Mononuclear cell (primary cell): Measurements from ENCODE around the gene COL6A5. TPM values are rescaled to one million over a fixed set of nuclear protein-coding genes. Genes with fewer than 3 reads are reported as not detected.
"Not testable (repeated sequence)": the region's sequence is repeated elsewhere in the genome, so short reads cannot be mapped to it uniquely, and the experiment has no call there.

Experiments
- H3K27me3 ChIP-seq: 2 replicates; pipeline ENCODE4 v1.6.0; 2011; ENCODE audit warnings: low read length, control low read depth; ENCODE audit not compliant: insufficient read depth
- H3K4me1 ChIP-seq: 2 replicates; pipeline ENCODE4 v1.5.1; 2011; ENCODE audit warnings: mild to moderate bottlenecking, low read length, control low read depth; ENCODE audit not compliant: insufficient read depth
- H3K4me3 ChIP-seq: 2 replicates; pipeline ENCODE4 v1.5.1; 2011; ENCODE audit warnings: mild to moderate bottlenecking, low read length, moderate library complexity
- H3K9me3 ChIP-seq: 2 replicates; pipeline ENCODE4 v1.5.1; 2011; ENCODE audit warnings: low read depth, mild to moderate bottlenecking, control low read depth, low read length
- total RNA-seq: library from RNA; depleted of rRNA; stranded (reverse); fragments of >200 nt; gene quantifications from one replicate; pipeline ENCODE4 v1.2.3, GENCODE V29; 2012

COL6A5 gene
- not detected for total RNA-seq

GRCh38 chr3:130345487-130346079 is at the start of gene COL6A5:
TSS of gene COL6A5 (plus strand) at chr3:130345672. CDS start at chr3:130373639, 27,967 bp downstream.
- no peak within 1 kb of the TSS for H3K4me3 ChIP-seq
- H3K27me3 ChIP-seq, result peaks cover 35% of the 10 kb centered on the region
- H3K9me3 ChIP-seq, result no peaks in the 10 kb centered on the region
- no peaks in the 10 kb centered on the region for H3K4me1 ChIP-seq

- peaks cover 1% of the 10 kb centered on the region for H3K27me3 ChIP-seq
- H3K9me3 ChIP-seq, result no peaks in the 10 kb centered on the region
- H3K4me3 ChIP-seq, result no peak overlapping the region
- H3K4me1 ChIP-seq, result no peaks in the 10 kb centered on the region
These were observed 45.9 kb upstream of the COL6A5 start for GRCh38 chr3:130299531-130299930.

GRCh38 chr3:130300888-130301287 is 44.6 kb upstream of the COL6A5 start:
- no peaks in the 10 kb centered on the region for H3K9me3 ChIP-seq
- no peak overlapping the region for H3K4me3 ChIP-seq
- peaks cover 2% of the 10 kb centered on the region for H3K27me3 ChIP-seq
- H3K4me1 ChIP-seq, result no peaks in the 10 kb centered on the region

- Histone ChIP-seq H3K4me3 (no peak overlapping the region), H3K9me3 (no peaks in the 10 kb centered on the region), H3K4me1 (no peaks in the 10 kb centered on the region), H3K27me3 (peaks cover 5% of the 10 kb centered on the region)
These were observed 35.4 kb upstream of the COL6A5 start for GRCh38 chr3:130310109-130310508.

- Histone ChIP-seq H3K4me1 (no peaks in the 10 kb centered on the region), H3K27me3 (peaks cover 3% of the 10 kb centered on the region), H3K4me3 (no peak overlapping the region), H3K9me3 (no peaks in the 10 kb centered on the region)
These were observed 33.1 kb upstream of the COL6A5 start for GRCh38 chr3:130312374-130312773.

- peaks cover 2% of the 10 kb centered on the region for H3K9me3 ChIP-seq
- no peaks in the 10 kb centered on the region for H3K4me1 ChIP-seq
- H3K4me3 ChIP-seq, result no peak overlapping the region
- no peaks in the 10 kb centered on the region for H3K27me3 ChIP-seq
These were observed 29.3 kb upstream of the COL6A5 start for GRCh38 chr3:130316169-130316568.

- Histone ChIP-seq H3K4me1 (no peaks in the 10 kb centered on the region), H3K9me3 (peaks cover 8% of the 10 kb centered on the region), H3K27me3 (no peaks in the 10 kb centered on the region), H3K4me3 (no peak overlapping the region)
These were observed 22.0 kb upstream of the COL6A5 start for GRCh38 chr3:130323503-130323902.

GRCh38 chr3:130340766-130341165 is 4.7 kb upstream of the COL6A5 start:
- Histone ChIP-seq H3K9me3 (no peaks in the 10 kb centered on the region), H3K4me3 (no peak overlapping the region), H3K4me1 (no peaks in the 10 kb centered on the region), H3K27me3 (peaks cover 23% of the 10 kb centered on the region)

- H3K9me3 ChIP-seq, result no peaks in the 10 kb centered on the region
- H3K27me3 ChIP-seq, result peaks cover 29% of the 10 kb centered on the region
- H3K4me1 ChIP-seq, result no peaks in the 10 kb centered on the region
- H3K4me3 ChIP-seq, result no peak overlapping the region
These were observed 4.1 kb upstream of the COL6A5 start for GRCh38 chr3:130341388-130341787.

- Histone ChIP-seq H3K4me1 (no peaks in the 10 kb centered on the region), H3K9me3 (no peaks in the 10 kb centered on the region), H3K4me3 (no peak overlapping the region), H3K27me3 (peaks cover 34% of the 10 kb centered on the region)
These were observed 3.6 kb upstream of the COL6A5 start for GRCh38 chr3:130341882-130342281.

- Histone ChIP-seq H3K4me1 (no peaks in the 10 kb centered on the region), H3K4me3 (no peak overlapping the region), H3K27me3 (peaks cover 41% of the 10 kb centered on the region), H3K9me3 (no peaks in the 10 kb centered on the region)
These were observed 2.4 kb upstream of the COL6A5 start for GRCh38 chr3:130342821-130343661.

- not testable (repeated sequence) for H3K4me1 ChIP-seq, H3K9me3 ChIP-seq, H3K4me3 ChIP-seq
- H3K27me3 ChIP-seq, result peaks cover 35% of the 10 kb centered on the region
These were observed 2.8 kb downstream of the COL6A5 start for GRCh38 chr3:130348258-130348657.

- H3K4me3 ChIP-seq, result no peak overlapping the region
- H3K27me3 ChIP-seq, result no peaks in the 10 kb centered on the region
- H3K9me3 ChIP-seq, result no peaks in the 10 kb centered on the region
- H3K4me1 ChIP-seq, result peaks cover 10% of the 10 kb centered on the region
These were observed 9.0 kb downstream of the COL6A5 start for GRCh38 chr3:130354430-130354829.

- H3K9me3 ChIP-seq, result no peaks in the 10 kb centered on the region
- H3K4me1 ChIP-seq, result no peaks in the 10 kb centered on the region
- no peaks in the 10 kb centered on the region for H3K27me3 ChIP-seq
- no peak overlapping the region for H3K4me3 ChIP-seq
These were observed 28.6 kb downstream of the COL6A5 start for GRCh38 chr3:130374033-130374432.

GRCh38 chr3:130374908-130375307 is 29.4 kb downstream of the COL6A5 start:
- no peak overlapping the region for H3K4me3 ChIP-seq
- no peaks in the 10 kb centered on the region for H3K9me3 ChIP-seq
- no peaks in the 10 kb centered on the region for H3K27me3 ChIP-seq
- H3K4me1 ChIP-seq, result no peaks in the 10 kb centered on the region
